OCI-LY1 (cell line): ENCODE measurements around the gene PRDM15.

Experiments used
- H2AFZ ChIP-seq: fragments of 200-600 bp; sonication (generic), shearing (Covaris generic); 2 replicates; pipeline ENCODE4 v1.6.0; 2014; ENCODE audit warnings: antibody characterized with exemption, mild to moderate bottlenecking, low read length
- H3F3A ChIP-seq: fragments of 200-600 bp; sonication (generic), shearing (Covaris generic); 2 replicates; pipeline ENCODE4 v1.6.0; 2014; ENCODE audit warnings: mild to moderate bottlenecking, antibody characterized with exemption, low read length, moderate library complexity; ENCODE audit not compliant: insufficient read depth
- H3K27ac ChIP-seq: fragments of 200-600 bp; sonication (generic); 2 replicates; pipeline ENCODE4 v1.5.1; 2014; ENCODE audit warnings: low read length, mixed run types, mild to moderate bottlenecking, low read depth; ENCODE audit not compliant: poor library complexity, severe bottlenecking
- H3K27me3 ChIP-seq: fragments of 200-600 bp; sonication (generic); 2 replicates; pipeline ENCODE4 v1.6.0; 2014; ENCODE audit warnings: antibody characterized with exemption, mild to moderate bottlenecking, low read length, moderate library complexity; ENCODE audit not compliant: insufficient read depth
- H3K36me3 ChIP-seq: fragments of 200-600 bp; sonication (generic); 2 replicates; pipeline ENCODE4 v1.6.1; 2014; ENCODE audit warnings: mild to moderate bottlenecking, antibody characterized with exemption, low read length, moderate library complexity, mixed read lengths; ENCODE audit not compliant: insufficient read depth
- H3K4me1 ChIP-seq: fragments of 200-600 bp; sonication (generic); 2 replicates; pipeline ENCODE4 v1.5.1; 2014; ENCODE audit warnings: mild to moderate bottlenecking, low read length, moderate library complexity; ENCODE audit not compliant: insufficient read depth, severe bottlenecking
- H3K4me2 ChIP-seq: fragments of 200-600 bp; sonication (generic), shearing (Covaris generic); 2 replicates; pipeline ENCODE4 v1.6.1; 2014; ENCODE audit warnings: low read length
- H3K4me3 ChIP-seq: fragments of 200-600 bp; sonication (generic); 2 replicates; pipeline ENCODE4 v1.5.1; 2014; ENCODE audit warnings: low read length, low read depth, mild to moderate bottlenecking, mixed read lengths; ENCODE audit not compliant: poor library complexity, severe bottlenecking
- H3K79me2 ChIP-seq: fragments of 200-600 bp; shearing (Covaris generic); 2 replicates; pipeline ENCODE4 v1.6.1; 2016; ENCODE audit warnings: mixed run types, low read length, mixed read lengths; ENCODE audit not compliant: insufficient read depth
- H3K9ac ChIP-seq: fragments of 200-600 bp; sonication (generic), shearing (Covaris generic); 2 replicates; pipeline ENCODE4 v1.6.1; 2014; ENCODE audit warnings: mild to moderate bottlenecking, low read length, mixed read lengths
- H3K9me2 ChIP-seq: fragments of 200-600 bp; sonication (generic), shearing (Covaris generic); 2 replicates; pipeline ENCODE4 v1.6.1; 2014; ENCODE audit warnings: low read depth, mild to moderate bottlenecking, low read length, mixed read lengths
- H3K9me3 ChIP-seq: fragments of 200-600 bp; shearing (Covaris generic); 2 replicates; pipeline ENCODE4 v1.6.1; 2014; ENCODE audit warnings: low read length, mixed read lengths
- H4K20me1 ChIP-seq: fragments of 200-600 bp; sonication (generic), shearing (Covaris generic); 2 replicates; pipeline ENCODE4 v1.6.0; 2016; ENCODE audit warnings: mild to moderate bottlenecking, low read length; ENCODE audit not compliant: insufficient read depth
- CTCF ChIP-seq: fragments of 200-600 bp; sonication (generic), shearing (Covaris generic); IDR thresholded peaks from 2 replicates; pipeline ENCODE4 v1.5.1; 2017; ENCODE audit warnings: mild to moderate bottlenecking, antibody characterized with exemption, low read length, moderate library complexity, mixed read lengths
- EZH2 ChIP-seq: fragments of 200-600 bp; sonication (generic), shearing (Covaris generic); IDR thresholded peaks from 2 replicates; pipeline ENCODE4 v1.8.0; 2017; ENCODE audit warnings: borderline replicate concordance, mixed run types, mild to moderate bottlenecking, antibody characterized with exemption, low read length, moderate library complexity, mixed read lengths

Gene PRDM15

GRCh38 chr21:41813226-41813625 lies 65.9 kb downstream of the PRDM15 start:
- Histone ChIP-seq H3F3A (no peaks in the 10 kb centered on the region), H3K27me3 (no peaks in the 10 kb centered on the region), H3K4me2 (no peak overlapping the region), H3K4me1 (peaks cover 10% of the 10 kb centered on the region), H3K9me3 (no peaks in the 10 kb centered on the region), H3K9ac (no peak overlapping the region), H4K20me1 (no peaks in the 10 kb centered on the region), H3K79me2 (no peaks in the 10 kb centered on the region), H3K9me2 (no peaks in the 10 kb centered on the region), H3K27ac (no peak overlapping the region), H3K36me3 (peaks cover 91% of the 10 kb centered on the region), H3K4me3 (no peak overlapping the region), H2AFZ (no peak overlapping the region)
- no peak for TF ChIP-seq CTCF

- H3K27ac ChIP-seq = no peak overlapping the region
- H3K4me1 ChIP-seq = peaks cover 10% of the 10 kb centered on the region
- H3K9ac ChIP-seq = no peak overlapping the region
- no peak overlapping the region for H3K4me3 ChIP-seq
- no peak overlapping the region for H3K4me2 ChIP-seq
- peaks cover 91% of the 10 kb centered on the region for H3K36me3 ChIP-seq
- H3K27me3 ChIP-seq = no peaks in the 10 kb centered on the region
- H4K20me1 ChIP-seq = no peaks in the 10 kb centered on the region
- H3K9me2 ChIP-seq = no peaks in the 10 kb centered on the region
- H3K9me3 ChIP-seq = no peaks in the 10 kb centered on the region
- H2AFZ ChIP-seq = no peak overlapping the region
- H3F3A ChIP-seq = no peaks in the 10 kb centered on the region
- no peak for TF ChIP-seq EZH2
- no peak for TF ChIP-seq CTCF
- H3K79me2 ChIP-seq = no peaks in the 10 kb centered on the region
These were observed 66.5 kb downstream of the PRDM15 start for GRCh38 chr21:41812679-41813078.

GRCh38 chr21:41810597-41810932 lies 68.6 kb downstream of the PRDM15 start:
- no peaks in the 10 kb centered on the region for H4K20me1 ChIP-seq
- no peaks in the 10 kb centered on the region for H3F3A ChIP-seq
- no peak overlapping the region for H2AFZ ChIP-seq
- H3K9ac ChIP-seq = no peak overlapping the region
- no peak overlapping the region for H3K4me3 ChIP-seq
- H3K27ac ChIP-seq = no peak overlapping the region
- TF ChIP-seq CTCF (no peak), EZH2 (no peak)
- H3K9me2 ChIP-seq = no peaks in the 10 kb centered on the region
- H3K4me2 ChIP-seq = no peak overlapping the region
- H3K9me3 ChIP-seq = no peaks in the 10 kb centered on the region
- 0 out of 2 replicates have a peak, but pooled peaks cover 3% of the 10 kb centered on the region for H3K79me2 ChIP-seq
- no peaks in the 10 kb centered on the region for H3K4me1 ChIP-seq
- H3K27me3 ChIP-seq = no peaks in the 10 kb centered on the region
- peaks cover 86% of the 10 kb centered on the region for H3K36me3 ChIP-seq
